Measurements from ENCODE around the gene TMEM47. TPM values are rescaled to one million over a fixed set of nuclear protein-coding genes. Genes with fewer than 3 reads are reported as not detected.

TMEM47 gene
- total RNA-seq, 1 experiment from 2014 or later: not detected

DNA sequence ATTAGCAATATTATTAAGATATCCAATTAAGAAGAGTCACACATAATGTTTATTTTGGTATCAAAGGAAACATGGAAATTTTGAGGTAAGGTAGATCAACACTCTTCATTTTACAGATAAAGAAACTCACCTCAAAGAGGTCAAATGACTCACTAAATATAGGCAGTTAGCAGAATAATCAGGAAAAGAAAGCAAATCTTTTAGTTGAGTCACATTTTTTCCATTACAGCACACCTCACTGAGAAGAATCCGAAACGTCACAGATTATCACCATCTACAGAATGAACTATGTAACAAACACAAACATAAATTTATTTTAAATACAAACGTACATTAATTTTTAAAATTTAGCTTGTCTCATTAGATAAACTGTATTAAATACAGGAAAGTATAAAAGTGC is 70.1 kb downstream of the TMEM47 start:
- in situ Hi-C loops (cut with HindIII; ENCODE audit: low sequenced_read_pairs): no loop called here
- DNase-seq (ENCODE audit: low spot score): no peak

DNA sequence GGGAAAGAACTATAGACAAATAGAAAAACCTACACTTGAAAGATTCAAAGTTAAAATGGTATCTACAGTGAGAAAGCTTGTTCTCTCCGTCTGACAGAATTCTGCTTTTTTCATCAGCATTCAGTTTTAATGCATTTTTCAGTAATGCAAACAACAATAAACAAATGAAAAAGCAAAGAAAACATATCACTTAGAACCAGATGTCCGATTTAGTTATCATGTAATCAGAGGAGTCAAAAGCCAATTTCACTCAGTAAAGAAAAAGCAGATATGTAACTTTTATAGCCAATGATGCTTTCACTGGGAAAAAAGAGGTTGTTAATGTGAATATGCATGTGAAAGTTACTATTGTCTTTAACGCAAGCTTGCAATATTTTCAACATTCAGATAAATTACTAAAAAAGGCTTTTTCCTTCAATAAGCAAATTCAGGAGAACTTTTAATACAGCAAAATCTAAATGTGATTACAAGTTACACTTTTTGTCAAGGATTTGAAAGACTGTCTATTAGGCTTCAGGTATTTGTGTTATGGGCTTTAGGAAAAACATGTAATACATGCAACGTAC is 70.7 kb downstream of the TMEM47 start:
- in situ Hi-C loops (cut with HindIII; ENCODE audit: low sequenced_read_pairs): no loop called here
- no peak for DNase-seq (ENCODE audit: low spot score)

DNA sequence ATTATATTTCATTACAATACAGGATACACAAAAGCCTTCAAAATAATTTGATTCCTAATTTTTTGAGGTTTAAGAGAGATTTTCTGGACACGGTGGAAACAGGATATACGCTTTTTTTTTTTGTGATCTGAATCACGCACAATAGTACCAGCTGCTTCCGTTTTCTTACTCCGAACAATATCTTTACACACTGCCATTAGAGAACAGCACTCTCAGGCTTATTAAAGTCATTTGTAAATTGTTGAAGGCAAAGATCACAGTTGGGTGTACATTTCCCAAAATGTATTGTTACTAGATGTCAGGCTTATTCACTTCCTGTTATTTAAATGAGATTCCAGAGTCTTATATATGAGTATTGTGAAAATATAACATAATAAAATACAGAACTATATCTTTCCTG is 71.5 kb downstream of the TMEM47 start:
- DNase-seq (ENCODE audit: low spot score): no peak
- in situ Hi-C loops (cut with HindIII; ENCODE audit: low sequenced_read_pairs): no loop called here

DNA sequence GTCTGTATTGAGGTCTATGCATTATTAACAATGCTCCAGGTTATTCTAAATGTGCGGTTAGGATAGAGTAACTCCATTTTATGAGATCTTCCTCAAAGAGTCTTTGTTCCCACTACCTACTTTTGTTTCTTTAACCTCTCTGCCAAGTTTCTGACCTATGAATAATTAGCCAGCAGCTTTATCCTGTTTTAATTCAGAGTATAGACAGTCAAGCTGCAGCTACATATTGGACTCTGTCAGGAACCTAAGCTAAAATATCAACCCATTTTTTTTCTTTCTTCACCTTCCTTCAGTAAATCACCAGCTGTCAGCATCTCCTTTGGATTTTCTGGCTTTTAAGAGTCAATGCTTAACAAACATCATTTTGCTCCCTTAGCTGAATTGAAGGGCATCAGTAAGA is 72.3 kb downstream of the TMEM47 start:
- in situ Hi-C loops (cut with HindIII; ENCODE audit: low sequenced_read_pairs): no loop called here
- no peak for DNase-seq (ENCODE audit: low spot score)

DNA sequence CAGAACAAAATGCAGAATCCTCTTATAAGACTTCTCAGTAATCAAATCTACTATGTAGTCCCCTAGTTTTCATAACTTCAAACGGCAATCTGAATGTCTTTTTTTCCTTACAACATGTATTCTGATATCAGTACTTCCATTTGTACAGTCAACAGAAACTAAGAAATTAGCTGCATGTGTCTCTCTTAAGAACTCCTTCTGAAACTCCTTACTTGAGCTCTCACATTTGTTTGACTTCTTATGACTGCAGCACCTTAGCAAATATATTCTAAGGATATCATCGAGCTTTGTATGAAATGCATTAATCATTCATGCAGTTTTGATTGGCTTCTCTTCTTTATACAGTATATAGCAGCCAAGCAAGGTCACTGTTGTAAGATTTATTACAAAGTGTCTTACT is 77.0 kb downstream of the TMEM47 start:
- DNase-seq (ENCODE audit: low spot score): no peak
- in situ Hi-C loops (cut with HindIII; ENCODE audit: low sequenced_read_pairs): no loop called here

DNA sequence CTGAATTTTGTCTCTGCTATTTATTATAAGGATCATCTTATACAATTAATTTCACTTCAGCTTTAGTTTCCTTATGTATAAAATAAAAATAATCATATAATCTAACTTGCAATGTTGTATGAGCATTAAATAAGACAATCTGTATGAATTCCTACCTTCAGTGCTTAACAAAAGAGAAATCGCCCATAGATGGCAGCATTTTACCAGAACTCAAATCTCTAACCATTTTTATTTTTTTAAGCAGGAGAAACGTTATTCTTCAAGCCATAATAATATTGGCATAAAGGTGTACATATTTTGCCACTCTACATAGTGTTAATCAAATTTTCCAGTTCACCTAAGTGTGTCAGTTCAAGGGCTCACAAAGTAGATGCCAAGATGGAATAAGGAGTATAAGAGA is 78.8 kb downstream of the TMEM47 start:
- in situ Hi-C loops (cut with HindIII; ENCODE audit: low sequenced_read_pairs): no loop called here
- DNase-seq (ENCODE audit: low spot score): peak; percentile 7

Data from G401 (cell line).